Thyroid gland (tissue), 4 donors: Measurements from ENCODE around the gene KLF18. TPM values are rescaled to one million over a fixed set of nuclear protein-coding genes. Genes with fewer than 3 reads are reported as not detected.

Experiments used
- DNase-seq, 2 donors: peaks; one replicate each; pipeline ENCODE4 v3.0.0-alpha.2; 2019
- H3K27ac ChIP-seq, 3 donors: fragments of 200-600 bp; sonication (generic); 1 replicate in 2 of 3; 2 replicates in 1 of 3; pipeline ENCODE4 v1.5.1; 2016 to 2019; ENCODE audit warnings: mild to moderate bottlenecking in 1 of 3, moderate library complexity in 1 of 3
- H3K27me3 ChIP-seq: fragments of 200-600 bp; sonication (generic); one replicate; pipeline ENCODE4 v1.5.1; 2019
- H3K36me3 ChIP-seq, 2 donors: fragments of 200-600 bp; sonication (generic); one replicate each; pipeline ENCODE4 v1.5.1; 2016 to 2019
- H3K4me1 ChIP-seq, 2 donors: fragments of 200-600 bp; sonication (generic); one replicate each; pipeline ENCODE4 v1.5.1; 2017 to 2019
- H3K4me3 ChIP-seq, 3 donors: fragments of 200-600 bp; sonication (generic); replicated peaks in 1 of 3; 1 replicate in 2 of 3; 2 replicates in 1 of 3; pipeline ENCODE4 v1.5.1; 2016; ENCODE audit warnings: mild to moderate bottlenecking in 1 of 3
- H3K9me3 ChIP-seq: fragments of 200-600 bp; sonication (generic); one replicate; pipeline ENCODE4 v1.5.1; 2017
- POLR2A ChIP-seq, 2 donors: fragments of 450-650 bp; IDR thresholded peaks; one replicate each; pipeline ENCODE4 v1.6.1; 2017; ENCODE audit warnings: antibody characterized with exemption in 2 of 2, mild to moderate bottlenecking in 2 of 2, moderate library complexity in 1 of 2
- WGBS, 2 donors: methylation state at CpG; one replicate each; pipeline ENCODE4 v1.1.5; 2017; 5-methylcytosine and 5-hydroxymethylcytosine counted together
- intact Hi-C: fragments of 100-400 bp; cut with DNase I; formaldehyde crosslinking; loops from one replicate; pipeline ENCODE4 v1.15.1; 2023
- total RNA-seq, 4 donors: library from RNA; depleted of rRNA; stranded (reverse); fragments of >200 nt; gene quantifications; one replicate each; pipeline ENCODE4 v1.2.3, GENCODE V29; 2016
- TF ChIP-seq, protein P1 (sequence below), 6 experiments: fragments of 200-600 bp in 3 of 6; fragments of 450-650 bp in 3 of 6; sonication (generic) in 3 of 6; IDR thresholded peaks; one replicate each; pipeline ENCODE4 v1.5.1; 2016 to 2019; ENCODE audit warnings: antibody characterized with exemption in 6 of 6, mild to moderate bottlenecking in 2 of 6, inconsistent platforms in 1 of 6, moderate library complexity in 1 of 6

KLF18 gene
- total RNA-seq, 4 donors from 2014 or later, result not detected

DNA sequence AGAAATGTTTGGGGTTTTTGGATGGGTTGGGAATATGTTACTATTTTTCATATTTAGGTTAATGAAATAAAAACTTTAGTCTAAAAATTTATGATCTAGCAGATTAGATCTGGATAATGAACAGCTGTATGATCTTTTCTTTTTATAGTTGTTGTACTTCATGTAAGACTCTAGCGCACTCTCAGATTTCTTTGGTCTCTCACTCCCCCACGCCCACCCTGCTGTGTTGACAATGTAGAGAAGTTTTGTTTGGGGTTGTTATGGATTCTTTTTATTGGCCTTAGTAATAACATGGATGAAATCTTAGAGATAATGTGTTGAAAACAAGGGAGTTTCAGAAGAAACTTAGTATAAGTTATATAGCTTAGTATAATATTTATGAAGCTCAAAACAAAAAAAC lies 5.5 kb downstream of the KLF18 start:
- Histone ChIP-seq H3K4me3 (no peak overlapping the region), H3K9me3 (no peaks in the 10 kb centered on the region), H3K4me1 (no peaks in the 10 kb centered on the region), H3K27ac (no peak overlapping the region), H3K27me3 (no peaks in the 10 kb centered on the region), H3K36me3 (no peaks in the 10 kb centered on the region)
- TF ChIP-seq POLR2A (IDR thresholded peaks at IDR 0.05), result no peak
- TF ChIP-seq, protein P1, sequence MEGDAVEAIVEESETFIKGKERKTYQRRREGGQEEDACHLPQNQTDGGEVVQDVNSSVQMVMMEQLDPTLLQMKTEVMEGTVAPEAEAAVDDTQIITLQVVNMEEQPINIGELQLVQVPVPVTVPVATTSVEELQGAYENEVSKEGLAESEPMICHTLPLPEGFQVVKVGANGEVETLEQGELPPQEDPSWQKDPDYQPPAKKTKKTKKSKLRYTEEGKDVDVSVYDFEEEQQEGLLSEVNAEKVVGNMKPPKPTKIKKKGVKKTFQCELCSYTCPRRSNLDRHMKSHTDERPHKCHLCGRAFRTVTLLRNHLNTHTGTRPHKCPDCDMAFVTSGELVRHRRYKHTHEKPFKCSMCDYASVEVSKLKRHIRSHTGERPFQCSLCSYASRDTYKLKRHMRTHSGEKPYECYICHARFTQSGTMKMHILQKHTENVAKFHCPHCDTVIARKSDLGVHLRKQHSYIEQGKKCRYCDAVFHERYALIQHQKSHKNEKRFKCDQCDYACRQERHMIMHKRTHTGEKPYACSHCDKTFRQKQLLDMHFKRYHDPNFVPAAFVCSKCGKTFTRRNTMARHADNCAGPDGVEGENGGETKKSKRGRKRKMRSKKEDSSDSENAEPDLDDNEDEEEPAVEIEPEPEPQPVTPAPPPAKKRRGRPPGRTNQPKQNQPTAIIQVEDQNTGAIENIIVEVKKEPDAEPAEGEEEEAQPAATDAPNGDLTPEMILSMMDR (IDR thresholded peaks at IDR 0.05), result no peak
- no peak for DNase-seq
- WGBS, 2 donors, result 83 to 90% methylated on average over 2 of the region's 2 CpGs
- intact Hi-C loops, result no loop called here

DNA sequence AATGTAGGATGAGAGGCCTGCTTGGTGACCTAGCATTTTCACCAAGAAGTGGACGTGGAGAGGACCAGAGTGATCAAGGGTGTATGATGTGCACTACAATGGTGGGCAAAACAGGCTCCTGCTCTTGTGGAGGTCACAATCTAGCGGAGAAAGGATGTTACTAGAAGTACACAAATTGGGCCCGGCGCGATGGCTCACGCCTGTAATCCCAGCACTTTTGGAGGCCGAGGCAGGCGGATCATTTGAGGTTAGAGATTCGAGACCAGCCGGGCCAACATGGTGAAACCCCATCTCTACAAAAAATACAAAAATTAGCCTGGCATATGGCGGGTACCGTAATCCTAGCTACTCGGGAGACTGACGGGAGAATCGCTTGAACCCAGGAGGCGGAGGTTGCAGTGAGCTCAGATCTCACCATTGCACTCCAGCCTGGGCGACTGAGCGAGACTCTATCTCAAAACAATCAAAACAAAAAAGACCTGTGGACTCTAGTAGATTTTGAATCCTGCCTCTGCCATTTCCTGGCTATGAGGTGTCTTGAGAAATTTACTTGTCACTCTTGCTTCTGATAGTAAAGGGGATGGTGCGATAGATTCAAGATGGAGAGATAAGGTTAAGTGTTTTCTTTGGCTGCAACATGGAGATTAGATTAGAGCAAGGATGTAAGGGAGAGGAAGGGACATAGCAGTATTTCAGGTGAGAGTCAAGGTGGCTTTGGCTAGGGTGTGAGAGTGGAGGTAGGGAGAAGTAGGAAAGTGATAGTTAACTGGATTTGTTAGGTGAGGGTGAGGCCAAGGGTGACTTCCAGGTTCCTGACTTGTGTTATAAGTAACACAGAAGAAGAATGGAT lies 7.1 kb downstream of the KLF18 start:
- no peak overlapping the region for H3K4me3 ChIP-seq
- TF ChIP-seq, protein P1 (IDR thresholded peaks at IDR 0.05), result no peak
- TF ChIP-seq POLR2A (IDR thresholded peaks at IDR 0.05), result no peak
- WGBS, 2 donors, result 90 to 91% methylated on average over 19 of the region's 19 CpGs
- no peak for DNase-seq
- H3K27me3 ChIP-seq, result no peaks in the 10 kb centered on the region
- H3K36me3 ChIP-seq, result no peaks in the 10 kb centered on the region
- H3K9me3 ChIP-seq, result no peaks in the 10 kb centered on the region
- H3K27ac ChIP-seq, result no peak overlapping the region
- intact Hi-C loops, result no loop called here
- no peaks in the 10 kb centered on the region for H3K4me1 ChIP-seq

DNA sequence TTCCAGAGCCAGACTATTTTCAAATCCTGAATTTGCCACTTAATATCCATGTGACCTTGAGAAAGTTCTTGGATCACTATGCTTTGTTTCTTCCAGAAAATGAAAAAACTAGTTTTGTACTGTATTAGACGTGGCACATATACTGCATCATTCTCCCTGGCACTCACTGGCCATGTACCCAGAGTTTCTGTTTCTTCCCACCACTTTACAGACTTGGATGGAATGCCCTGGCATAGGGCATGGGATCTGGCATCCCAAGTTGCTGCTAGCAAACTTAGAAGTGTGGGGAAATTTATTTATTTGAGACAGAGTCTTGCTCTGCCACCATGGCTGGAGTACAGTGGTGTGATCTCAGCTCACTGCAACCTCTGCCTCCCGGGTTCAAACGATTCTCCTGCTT lies 10.0 kb downstream of the KLF18 start:
- H3K4me1 ChIP-seq, result no peaks in the 10 kb centered on the region
- H3K27ac ChIP-seq, result no peak overlapping the region
- H3K27me3 ChIP-seq, result no peaks in the 10 kb centered on the region
- DNase-seq, result no peak
- intact Hi-C loops, result no loop called here
- H3K9me3 ChIP-seq, result no peaks in the 10 kb centered on the region
- no peaks in the 10 kb centered on the region for H3K36me3 ChIP-seq
- no peak for TF ChIP-seq POLR2A (IDR thresholded peaks at IDR 0.05)
- TF ChIP-seq, protein P1 (IDR thresholded peaks at IDR 0.05), result no peak
- no peak overlapping the region for H3K4me3 ChIP-seq
- WGBS, 2 donors, result 84 to 92% methylated on average over 3 of the region's 3 CpGs

DNA sequence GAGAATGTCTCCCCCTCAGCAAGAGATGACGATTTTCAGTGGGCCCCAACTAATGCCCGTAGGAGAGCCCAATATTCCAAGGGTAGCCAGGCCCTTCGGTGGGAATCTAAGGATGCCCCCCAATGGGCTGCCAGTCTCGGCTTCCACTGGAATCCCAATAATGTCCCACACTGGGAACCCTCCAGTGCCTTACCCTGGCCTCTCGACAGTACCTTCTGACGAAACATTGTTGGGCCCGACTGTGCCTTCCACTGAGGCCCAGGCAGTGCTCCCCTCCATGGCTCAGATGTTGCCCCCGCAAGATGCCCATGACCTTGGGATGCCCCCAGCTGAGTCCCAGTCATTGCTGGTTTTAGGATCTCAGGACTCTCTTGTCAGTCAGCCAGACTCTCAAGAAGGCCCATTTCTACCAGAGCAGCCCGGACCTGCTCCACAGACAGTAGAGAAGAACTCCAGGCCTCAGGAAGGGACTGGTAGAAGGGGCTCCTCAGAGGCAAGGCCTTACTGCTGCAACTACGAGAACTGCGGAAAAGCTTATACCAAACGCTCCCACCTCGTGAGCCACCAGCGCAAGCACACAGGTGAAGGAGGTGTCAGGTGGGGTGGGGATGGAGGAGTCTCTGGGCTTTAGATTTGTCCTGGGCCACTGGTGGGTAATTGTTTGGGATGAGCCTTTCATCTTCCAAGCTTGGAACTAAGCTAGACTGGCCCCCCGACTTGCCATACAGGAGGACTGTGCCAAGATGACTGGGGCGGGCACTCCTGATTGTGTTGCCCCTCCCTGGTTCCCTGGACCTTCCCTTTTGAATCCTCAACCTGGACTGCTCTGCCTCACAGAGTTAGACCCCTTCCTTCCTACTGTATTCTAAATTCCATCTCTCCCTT lies 11.6 kb downstream of the KLF18 start:
- intact Hi-C loops, result no loop called here
- Histone ChIP-seq H3K9me3 (no peaks in the 10 kb centered on the region), H3K4me1 (no peaks in the 10 kb centered on the region), H3K27me3 (no peaks in the 10 kb centered on the region), H3K27ac (no peak overlapping the region), H3K4me3 (no peak overlapping the region), H3K36me3 (no peaks in the 10 kb centered on the region)
- DNase-seq, result no peak
- TF ChIP-seq, protein P1 (IDR thresholded peaks at IDR 0.05), result no peak
- TF ChIP-seq POLR2A (IDR thresholded peaks at IDR 0.05), result no peak
- 89 to 91% methylated on average over 12 to 14 of the region's 16 CpGs for WGBS, 2 donors
